GM21360 (cell line): Measurements from ENCODE around the gene SIGLEC6.

Source experiments
- ATAC-seq: cut with Tn5 transposase; IDR thresholded peaks from one replicate; pipeline ENCODE4 v1.9.1; 2021; ENCODE audit warnings: mild to moderate bottlenecking, moderate library complexity; ENCODE audit not compliant: unreplicated experiment

SIGLEC6 gene

DNA sequence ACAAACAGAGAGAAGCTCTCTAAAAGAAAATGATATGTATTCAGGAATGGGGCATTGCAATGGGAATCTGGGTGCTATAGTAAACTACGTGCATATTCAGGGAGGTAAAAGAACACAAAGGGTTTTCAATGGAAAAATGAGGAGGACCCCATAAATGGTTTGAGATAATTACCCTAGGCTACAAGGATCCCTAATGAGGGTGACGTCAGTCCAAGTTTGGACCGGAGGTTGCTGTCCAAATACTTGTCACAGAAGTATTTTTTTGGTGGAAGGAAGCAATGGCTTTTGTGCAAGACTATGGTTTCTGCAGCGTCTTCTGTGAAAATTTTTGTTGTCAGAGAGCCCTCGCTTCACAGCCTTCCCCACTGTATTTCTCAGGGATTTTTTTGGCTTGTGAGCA is 54.1 kb downstream of the SIGLEC6 start:
- no peak for ATAC-seq

GRCh38 chr19:51476164-51476563 is 55.3 kb downstream of the SIGLEC6 start:
- no peak for ATAC-seq

GRCh38 chr19:51473009-51473707 is 58.3 kb downstream of the SIGLEC6 start:
- ATAC-seq = no peak

DNA sequence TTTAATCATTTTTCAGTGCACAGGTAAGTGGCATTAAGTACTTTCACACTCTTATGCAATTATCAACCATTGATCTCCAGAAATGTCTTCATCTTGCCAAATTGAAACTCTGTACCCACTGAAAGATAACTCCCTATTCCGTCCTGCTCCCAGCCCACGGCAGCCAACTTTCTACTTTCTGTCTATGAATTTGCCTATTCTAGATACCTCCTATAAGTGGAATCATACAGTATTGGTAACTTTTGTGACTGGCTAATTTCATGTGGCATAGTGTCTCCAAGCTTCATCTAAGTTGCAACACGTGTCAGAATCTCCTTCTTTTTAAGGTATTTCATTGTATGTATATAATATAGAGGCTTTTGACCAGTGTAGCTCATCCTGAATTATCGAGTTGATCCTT is 58.9 kb downstream of the SIGLEC6 start:
- no peak for ATAC-seq

GRCh38 chr19:51471527-51471926 is 59.9 kb downstream of the SIGLEC6 start:
- no peak for ATAC-seq

- no peak for ATAC-seq
Observed at GRCh38 chr19:51470966-51471365, 60.5 kb downstream of the SIGLEC6 start.

GRCh38 chr19:51469629-51470028 is 61.8 kb downstream of the SIGLEC6 start:
- ATAC-seq = no peak

- no peak for ATAC-seq
Observed at GRCh38 chr19:51469162-51469561, 62.3 kb downstream of the SIGLEC6 start.

DNA sequence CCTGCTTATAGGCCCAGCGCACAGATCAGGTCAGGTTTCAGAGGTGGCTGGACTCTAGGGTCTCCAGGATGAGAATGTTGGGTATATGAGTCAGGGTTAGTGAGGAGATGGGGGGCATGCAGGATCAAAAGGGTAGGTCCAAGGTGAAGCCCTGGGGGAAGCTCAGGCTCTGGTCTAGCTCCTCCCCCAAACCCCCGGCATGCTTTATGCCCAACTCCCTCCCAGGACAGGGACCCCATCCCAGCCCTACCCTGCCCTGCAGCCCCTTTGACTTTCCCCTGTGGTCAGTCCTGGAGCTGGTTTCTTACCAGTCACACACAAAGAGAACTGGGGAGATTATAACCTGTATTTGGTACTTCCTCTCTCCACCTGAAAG is 62.9 kb downstream of the SIGLEC6 start:
- ATAC-seq = no peak

GRCh38 chr19:51467864-51468544 is 63.5 kb downstream of the SIGLEC6 start:
- no peak for ATAC-seq
